Measurements from ENCODE around the gene CNTROB.
"Not testable (repeated sequence)": the region's sequence is repeated elsewhere in the genome, so short reads cannot be mapped to it uniquely, and the experiment has no call there.

Gene CNTROB

GRCh38 chr17:7943291-7943690 is 11.3 kb downstream of the CNTROB start:
- no peak for DNase-seq

- no peak for DNase-seq
Measured at GRCh38 chr17:7944326-7944725, 12.3 kb downstream of the CNTROB start.

- DNase-seq = no peak
Measured at GRCh38 chr17:7945651-7946050, 13.6 kb downstream of the CNTROB start.

GRCh38 chr17:7946441-7946840 is 14.4 kb downstream of the CNTROB start:
- DNase-seq = no peak

DNA sequence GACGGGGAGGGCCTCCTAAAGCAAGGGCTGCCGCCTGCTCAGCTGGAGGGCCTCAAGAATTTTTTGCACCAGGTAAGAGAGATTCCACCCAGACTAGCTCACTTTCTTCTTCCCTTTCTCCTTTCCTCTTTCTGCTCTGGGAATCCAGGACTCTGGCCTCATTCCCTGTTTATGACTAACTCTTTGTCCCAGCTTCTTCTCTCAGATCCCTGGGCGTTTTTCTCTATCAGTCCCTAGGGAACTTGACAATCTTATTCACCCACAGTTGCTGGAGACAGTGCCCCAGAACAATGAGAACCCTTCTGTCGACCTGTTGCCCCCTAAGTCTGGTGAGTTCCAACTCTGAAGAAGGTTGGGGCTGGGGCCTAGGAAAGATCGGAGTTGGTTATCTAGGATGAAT is 15.6 kb downstream of the CNTROB start:
- no peak for DNase-seq

DNA sequence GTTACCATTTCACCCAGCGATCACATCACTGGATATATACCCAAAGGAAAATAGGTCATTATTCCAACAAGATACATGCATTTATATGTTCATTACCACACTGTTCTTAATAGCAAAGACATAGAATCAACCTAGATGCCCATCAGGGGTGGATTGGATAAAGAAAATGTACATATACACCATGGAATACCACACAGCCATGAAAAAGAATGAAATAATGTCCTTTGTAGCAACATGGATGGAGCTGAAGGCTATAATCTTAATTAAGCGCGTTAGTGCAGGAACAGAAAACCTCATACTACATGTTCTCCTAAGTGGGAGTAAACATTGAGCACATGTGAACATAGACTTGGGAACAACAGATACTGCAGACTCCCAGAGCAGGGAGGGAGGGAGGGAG is 18.6 kb downstream of the CNTROB start:
- DNase-seq = no peak

- DNase-seq = no peak
Measured at GRCh38 chr17:7951143-7951792, 19.3 kb downstream of the CNTROB start.

- DNase-seq = not testable (repeated sequence)
Measured at GRCh38 chr17:7953266-7953665, 21.3 kb downstream of the CNTROB start.

DNA sequence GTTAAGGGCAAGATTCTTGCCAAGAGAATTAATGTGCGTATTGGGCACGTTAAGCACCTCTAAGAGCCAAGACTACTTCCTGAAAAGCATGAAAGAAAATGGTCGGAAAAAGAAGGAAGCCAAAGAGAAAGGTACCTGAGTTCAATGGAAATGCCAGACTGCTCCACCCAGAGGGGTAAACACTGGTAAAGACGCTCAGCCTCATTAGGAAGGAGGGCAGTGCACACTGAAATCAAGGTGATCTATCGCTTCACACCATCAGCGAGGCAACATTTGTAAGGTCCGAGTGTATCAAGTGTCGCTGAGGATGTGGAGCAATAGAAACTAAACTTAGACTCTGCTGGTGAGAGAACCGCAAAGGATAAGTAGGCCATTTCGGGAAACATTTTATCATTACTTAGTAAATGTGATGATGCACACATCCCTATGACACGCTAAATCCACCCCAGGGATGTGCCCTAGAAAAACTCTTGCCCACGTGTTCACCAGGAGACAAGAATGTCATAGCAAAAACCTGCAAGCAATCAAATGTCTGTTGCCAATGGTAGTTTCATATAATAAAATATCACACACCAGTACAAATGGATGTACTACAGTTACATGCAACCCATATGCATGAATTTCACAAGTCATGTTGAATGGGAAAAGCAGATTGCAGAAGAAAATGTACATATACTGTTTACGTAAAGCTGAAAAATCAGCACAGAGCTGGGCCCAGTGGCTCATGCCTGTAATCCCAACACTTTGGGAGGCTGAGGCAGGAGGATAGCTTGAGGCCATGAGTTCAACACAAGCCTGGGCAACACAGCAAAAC is 23.6 kb downstream of the CNTROB start:
- DNase-seq = no peak

DNA sequence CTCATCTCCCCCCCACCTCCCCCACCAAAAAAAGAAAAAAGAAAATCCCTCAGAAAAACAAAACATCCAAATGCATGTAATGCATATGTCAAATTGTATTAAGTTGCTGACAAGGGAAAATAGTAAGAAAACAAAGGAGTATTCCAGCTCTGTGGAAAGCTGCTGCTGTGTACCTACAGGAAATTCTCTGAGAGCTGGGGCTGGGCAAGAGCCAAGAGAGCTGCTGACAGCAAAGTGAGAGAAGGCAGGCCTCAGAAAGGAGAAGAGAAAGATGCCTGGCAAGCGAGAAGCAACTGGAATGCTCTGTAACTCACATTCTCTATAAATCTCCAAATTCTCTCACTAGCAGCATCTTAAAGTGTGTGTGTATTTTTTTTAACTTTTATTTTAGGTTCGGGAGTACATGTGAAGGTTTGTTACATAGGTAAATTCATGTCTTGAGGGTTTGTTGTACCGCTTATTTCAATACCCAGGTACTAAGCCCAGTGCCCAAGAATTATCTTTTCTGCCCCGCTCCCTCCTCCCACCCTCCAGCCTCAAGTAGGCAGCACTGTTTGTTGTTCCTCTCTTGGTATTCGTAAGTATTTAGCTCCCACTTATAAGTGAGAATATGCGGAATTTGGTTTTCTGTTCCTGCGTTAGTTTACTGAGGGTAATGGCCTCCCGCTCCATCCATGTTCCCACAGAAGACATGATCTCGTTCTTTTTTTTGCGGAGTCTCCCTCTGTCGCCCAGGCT is 24.4 kb downstream of the CNTROB start:
- DNase-seq = no peak

DNA sequence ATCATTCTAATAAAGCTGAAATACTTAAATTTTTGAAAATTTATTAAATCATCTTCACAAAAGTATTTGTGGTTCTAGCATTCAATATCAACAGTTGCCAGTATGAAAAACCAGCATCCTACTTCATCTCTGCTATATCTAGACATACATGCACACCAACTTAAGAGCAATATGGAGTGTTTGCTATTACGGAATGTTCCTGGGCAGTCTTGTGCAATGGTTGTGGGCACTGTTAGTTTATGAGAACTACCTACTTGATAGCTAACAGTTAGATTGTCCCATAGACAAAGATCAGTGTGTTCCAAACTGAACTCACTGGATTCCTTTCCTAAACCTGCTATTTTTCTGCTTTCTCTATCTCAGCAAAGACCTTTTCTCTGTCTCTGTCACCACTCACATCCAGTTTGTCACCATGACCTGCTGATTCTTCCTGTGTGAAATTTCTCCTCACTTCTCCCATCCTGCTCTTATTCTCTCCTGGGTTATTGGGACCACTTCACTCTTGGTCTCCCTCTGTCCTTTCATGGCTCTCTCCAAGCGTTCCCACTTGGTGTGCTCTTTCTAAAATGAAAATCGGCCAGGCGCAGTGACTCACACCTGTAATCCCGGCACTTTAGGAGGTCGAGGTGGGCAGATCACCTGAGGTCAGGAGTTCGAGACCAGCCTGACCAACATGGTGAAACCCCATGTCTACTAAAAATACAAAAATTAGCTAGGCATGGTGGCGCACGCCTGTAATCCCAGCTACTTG is 27.7 kb downstream of the CNTROB start:
- DNase-seq = no peak

GRCh38 chr17:7961421-7961820 is 29.4 kb downstream of the CNTROB start:
- DNase-seq = no peak

DNA sequence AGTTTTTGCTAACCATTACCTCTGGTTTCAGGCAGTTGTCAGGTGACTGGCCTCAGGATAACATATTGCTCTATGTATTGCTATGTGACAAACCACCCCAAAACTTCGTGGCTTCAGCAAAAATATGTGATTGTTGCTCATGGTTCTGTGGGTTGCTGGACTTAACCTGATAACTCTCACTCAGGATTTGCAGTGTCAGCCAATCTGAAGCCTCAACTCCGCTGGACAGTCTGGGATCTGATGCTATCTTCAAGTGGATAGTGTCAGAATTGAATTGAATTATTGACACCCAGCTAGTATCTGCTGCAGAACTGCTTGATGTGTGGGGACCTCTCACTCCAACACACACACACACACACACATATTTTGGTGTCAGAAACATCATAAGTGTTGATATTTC is 35.7 kb downstream of the CNTROB start:
- DNase-seq = no peak

DNA sequence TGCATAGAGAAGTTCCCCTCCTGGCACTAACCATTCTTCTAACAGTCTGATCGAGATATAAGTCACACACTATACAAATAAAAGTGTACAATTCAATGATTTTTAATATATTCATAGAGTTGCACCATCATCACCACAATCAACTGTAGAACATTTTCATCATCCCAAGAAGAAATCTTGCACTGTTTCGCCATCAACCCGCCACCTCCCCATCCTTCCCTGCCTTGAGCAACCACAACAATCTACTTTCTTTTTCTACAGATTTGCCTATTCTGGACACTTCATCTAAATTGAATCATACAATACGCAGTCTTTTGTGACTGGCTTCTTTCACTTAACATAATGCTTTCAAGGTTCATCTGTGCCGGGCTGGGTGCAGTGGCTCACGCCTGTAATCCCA is 37.4 kb downstream of the CNTROB start:
- DNase-seq = no peak

DNA sequence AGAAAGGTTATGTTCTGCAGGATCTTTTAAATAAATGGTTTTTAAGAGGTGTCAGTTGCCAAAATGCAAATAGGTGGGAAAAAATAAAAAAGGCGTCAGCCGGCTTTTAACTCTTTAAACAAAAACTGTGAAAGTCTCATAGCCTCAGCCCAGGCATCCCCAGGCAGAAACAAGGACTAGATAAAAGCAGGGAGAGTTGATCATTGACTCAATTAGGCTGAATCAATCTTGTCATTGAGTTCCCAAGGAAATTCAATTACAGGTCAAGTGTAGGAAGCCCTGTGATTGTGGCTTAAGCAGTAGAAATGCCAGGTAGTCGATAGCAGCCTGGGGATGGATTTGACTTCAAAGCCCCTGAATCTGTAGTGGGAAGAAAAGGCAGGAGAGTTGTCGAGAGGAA is 39.6 kb downstream of the CNTROB start:
- DNase-seq = no peak

DNA sequence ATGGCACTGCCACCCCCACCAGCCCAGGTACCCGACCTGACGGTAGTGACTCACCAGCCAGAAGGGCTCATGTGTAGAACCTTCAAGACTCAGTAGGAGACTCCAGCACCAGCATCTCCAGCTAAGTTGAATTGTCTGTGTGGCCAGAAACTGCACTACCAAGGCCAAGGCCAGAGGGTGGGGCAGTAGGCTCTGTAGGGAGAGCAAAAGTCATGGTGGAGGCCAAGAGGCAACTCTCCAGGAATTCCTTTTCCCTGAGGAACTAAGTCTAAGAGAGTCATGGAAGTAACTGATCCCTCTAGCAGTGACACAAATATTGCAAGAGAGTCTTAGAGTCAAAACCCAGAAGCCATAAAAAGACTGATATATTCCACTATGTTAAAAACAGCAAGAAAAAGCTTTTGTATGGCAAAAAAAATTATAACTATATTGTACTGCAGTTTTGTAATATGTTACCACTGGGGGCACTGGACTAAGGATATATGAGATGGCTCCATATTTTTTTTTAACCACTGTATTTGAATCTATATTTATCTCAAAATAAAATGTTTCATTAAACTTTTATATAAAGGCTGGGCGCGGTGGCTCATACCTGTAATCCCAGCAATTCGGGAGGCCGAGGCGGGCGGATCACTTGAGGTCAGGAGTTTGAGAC is 40.3 kb downstream of the CNTROB start:
- no peak for DNase-seq

DNA sequence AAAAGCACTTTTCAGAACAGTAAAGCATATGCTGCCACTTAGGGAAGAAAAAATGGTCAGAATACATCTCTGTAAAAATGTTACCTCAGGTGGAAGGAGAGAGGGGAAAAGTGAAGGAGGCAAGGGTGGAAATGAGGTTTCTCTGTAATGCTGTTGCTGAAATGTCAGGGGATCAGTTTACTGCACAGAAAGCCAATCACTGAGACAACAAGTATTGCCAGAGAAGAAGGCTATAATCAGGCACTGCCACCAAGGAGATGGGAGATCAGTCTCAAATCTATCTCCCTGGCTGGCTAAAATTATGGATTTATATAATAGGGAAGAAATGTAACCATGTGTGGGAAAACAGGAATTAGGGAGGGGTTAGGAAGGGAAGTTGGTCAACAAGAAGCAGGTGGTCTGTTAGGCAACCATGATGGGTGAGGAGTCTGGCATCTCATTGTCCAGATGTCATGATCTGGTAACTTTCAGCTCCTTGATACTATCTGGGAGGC is 42.7 kb downstream of the CNTROB start:
- DNase-seq = no peak

DNA sequence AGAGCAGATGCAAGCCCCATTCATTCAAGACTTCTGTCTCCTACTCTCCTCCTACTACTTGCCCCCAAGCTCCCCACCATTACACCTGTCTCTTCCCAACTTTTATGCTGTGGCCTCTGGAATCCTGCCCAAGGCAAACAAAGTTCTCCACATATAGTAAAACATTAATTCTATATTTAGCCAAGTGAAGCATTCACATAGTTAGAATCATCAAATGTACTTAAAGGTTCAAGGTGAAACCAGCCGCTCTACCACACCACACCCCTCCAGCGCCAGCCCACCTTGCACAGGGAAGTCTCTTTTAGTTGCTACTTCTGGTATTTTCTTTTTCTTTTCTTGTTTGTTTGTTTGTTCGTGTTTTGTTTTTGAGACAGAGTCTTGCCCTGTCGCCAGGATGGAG is 45.0 kb downstream of the CNTROB start:
- no peak for DNase-seq

DNA sequence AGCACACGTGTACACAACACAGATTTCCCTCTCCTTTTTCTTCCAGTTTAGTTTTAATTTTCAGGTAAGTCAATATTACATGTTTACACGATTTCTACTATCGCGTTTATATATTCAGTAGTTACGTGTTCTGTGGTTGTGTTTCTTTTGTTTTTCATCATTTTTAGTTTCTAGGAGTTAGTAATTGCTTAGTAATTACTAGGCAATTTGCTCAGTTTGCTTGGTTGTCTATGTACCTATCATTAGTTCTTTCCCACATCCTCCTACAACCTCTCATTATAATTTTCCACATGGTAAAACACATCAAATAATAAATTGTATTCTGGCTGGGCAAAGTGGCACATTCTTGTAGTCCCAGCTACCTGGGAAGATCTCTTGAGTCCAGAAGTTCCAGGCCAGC is 45.8 kb downstream of the CNTROB start:
- DNase-seq = no peak

GRCh38 chr17:7982173-7982572 is 50.2 kb downstream of the CNTROB start:
- DNase-seq = no peak

GRCh38 chr17:7982666-7983065 is 50.7 kb downstream of the CNTROB start:
- no peak for DNase-seq

DNA sequence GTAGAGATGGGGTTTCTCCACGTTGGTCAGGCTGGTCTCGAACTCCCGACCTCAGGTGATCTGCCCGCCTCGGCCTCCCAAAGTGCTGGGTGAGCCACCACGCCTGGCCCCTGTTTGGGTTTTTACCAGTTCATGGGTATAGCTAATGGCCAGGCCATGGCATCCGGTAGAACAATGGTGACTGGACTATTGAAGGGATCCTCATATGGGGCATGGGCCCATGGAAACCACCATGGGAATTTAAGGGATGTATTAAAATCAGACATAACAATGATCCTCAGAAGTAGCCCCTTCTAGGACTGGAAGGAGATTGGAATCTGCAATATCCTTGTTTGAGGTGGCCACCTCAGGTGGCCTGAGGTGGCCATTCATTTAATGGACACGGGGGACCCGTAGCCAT is 52.9 kb downstream of the CNTROB start:
- DNase-seq = no peak

Measured in NCI-H187 treated with DMSO at 0.1 percent for 48 hours (cell line).